Nephron (organoid): ENCODE results near the gene TCERG1L.

ENCODE experiments used
- H3K27ac Mint-ChIP-seq, 3 experiments: 2 replicates each; pipeline ENCODE4 v1.8.0; 2020; ENCODE audit warnings: mixed read lengths in 3 of 3, mild to moderate bottlenecking in 2 of 3, moderate library complexity in 1 of 3
- H3K27me3 Mint-ChIP-seq: 2 replicates; pipeline ENCODE4 v1.8.0; 2021; ENCODE audit warnings: low read depth, mild to moderate bottlenecking, moderate library complexity, mixed read lengths
- H3K36me3 Mint-ChIP-seq: 2 replicates; pipeline ENCODE4 v1.8.0; 2020; ENCODE audit warnings: low read depth, mixed read lengths
- H3K4me1 Mint-ChIP-seq: 2 replicates; pipeline ENCODE4 v1.8.0; 2020; ENCODE audit warnings: mixed read lengths
- H3K4me3 Mint-ChIP-seq, 3 experiments: 2 replicates each; pipeline ENCODE4 v1.8.0; 2020; ENCODE audit warnings: mild to moderate bottlenecking in 3 of 3, mixed read lengths in 3 of 3, moderate library complexity in 2 of 3
- H3K9me3 Mint-ChIP-seq: 2 replicates; pipeline ENCODE4 v1.8.0; 2020; ENCODE audit warnings: mixed read lengths
- TF ChIP-seq, protein P1 (sequence below), 3 experiments: fragments of 200-600 bp; sonication (generic); IDR thresholded peaks; one replicate each; pipeline ENCODE4 v1.5.0; 2021; ENCODE audit warnings: antibody characterized with exemption in 3 of 3; ENCODE audit not compliant: unreplicated experiment in 3 of 3

Gene TCERG1L

DNA sequence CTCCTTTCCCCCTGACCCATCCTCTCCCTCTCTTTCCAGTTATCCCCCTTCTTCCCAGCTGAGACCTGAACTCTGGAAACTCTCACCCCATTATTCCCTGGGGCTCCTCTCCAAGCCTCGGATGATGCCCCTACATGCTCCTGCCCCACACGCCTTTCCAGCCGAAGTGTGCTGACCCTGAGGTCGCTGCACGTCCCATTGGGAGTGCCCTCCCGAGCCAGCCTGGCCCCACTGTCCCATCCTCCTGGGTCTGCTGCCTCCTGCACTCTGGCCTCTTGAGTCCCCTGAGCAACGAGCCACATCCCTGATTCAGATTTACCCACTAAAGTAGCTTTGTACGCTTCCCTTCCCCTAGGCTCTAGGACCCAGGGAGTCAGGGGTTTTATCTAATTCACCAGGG, 87.4 kb downstream of the TCERG1L start:
- Mint-ChIP-seq H3K27me3 (peaks cover 32% of the 10 kb centered on the region), H3K9me3 (no peaks in the 10 kb centered on the region), H3K4me1 (peaks cover 5% of the 10 kb centered on the region), H3K36me3 (no peaks in the 10 kb centered on the region), H3K27ac (no peak overlapping the region), H3K4me3 (no peak overlapping the region)
- TF ChIP-seq, protein P1, sequence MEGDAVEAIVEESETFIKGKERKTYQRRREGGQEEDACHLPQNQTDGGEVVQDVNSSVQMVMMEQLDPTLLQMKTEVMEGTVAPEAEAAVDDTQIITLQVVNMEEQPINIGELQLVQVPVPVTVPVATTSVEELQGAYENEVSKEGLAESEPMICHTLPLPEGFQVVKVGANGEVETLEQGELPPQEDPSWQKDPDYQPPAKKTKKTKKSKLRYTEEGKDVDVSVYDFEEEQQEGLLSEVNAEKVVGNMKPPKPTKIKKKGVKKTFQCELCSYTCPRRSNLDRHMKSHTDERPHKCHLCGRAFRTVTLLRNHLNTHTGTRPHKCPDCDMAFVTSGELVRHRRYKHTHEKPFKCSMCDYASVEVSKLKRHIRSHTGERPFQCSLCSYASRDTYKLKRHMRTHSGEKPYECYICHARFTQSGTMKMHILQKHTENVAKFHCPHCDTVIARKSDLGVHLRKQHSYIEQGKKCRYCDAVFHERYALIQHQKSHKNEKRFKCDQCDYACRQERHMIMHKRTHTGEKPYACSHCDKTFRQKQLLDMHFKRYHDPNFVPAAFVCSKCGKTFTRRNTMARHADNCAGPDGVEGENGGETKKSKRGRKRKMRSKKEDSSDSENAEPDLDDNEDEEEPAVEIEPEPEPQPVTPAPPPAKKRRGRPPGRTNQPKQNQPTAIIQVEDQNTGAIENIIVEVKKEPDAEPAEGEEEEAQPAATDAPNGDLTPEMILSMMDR (IDR thresholded peaks at IDR 0.05; ENCODE audit: unreplicated experiment in 3 of 3): no peak

DNA sequence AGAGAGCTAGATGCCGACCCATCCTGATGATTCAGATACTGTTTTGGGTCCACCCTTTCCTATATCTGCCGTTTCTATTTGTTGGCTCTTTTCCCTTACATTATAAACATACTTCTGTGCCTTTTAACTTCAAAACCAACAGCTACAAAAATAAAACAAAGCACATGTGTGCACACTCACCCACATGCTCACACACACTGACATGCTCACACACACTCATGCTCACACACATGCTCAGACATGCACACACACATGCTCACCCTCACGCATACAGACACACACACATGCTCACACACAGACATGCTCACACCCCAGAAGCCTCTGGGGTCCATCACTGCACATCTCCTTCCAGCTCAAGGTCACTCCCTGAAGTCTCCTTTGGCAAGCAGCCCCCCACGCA, 88.1 kb downstream of the TCERG1L start:
- Mint-ChIP-seq H3K27ac (no peak overlapping the region), H3K4me3 (no peak overlapping the region)

DNA sequence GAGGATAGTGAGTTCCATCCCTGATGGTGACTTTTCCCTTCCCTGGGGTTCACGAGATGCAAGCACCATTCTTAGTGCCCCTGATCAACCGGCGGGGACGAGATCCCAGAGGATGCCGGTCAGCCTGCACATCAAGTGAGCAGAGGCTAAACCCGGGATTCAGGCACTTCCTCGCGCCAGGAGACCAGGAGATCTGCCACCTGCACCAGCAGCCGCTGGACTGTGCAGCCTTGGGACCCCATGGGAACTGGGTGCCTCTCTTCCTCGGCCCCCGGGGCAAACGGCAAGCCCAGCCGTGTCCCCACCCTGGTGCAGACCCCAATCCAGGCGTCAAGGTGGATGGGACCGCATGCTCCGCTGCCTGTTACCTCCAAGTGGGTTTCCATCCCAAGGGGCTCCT, 88.5 kb downstream of the TCERG1L start:
- Mint-ChIP-seq H3K4me1 (peaks cover 5% of the 10 kb centered on the region), H3K36me3 (no peaks in the 10 kb centered on the region), H3K9me3 (no peaks in the 10 kb centered on the region), H3K27ac (no peak overlapping the region), H3K27me3 (peaks cover 33% of the 10 kb centered on the region), H3K4me3 (no peak overlapping the region)
- TF ChIP-seq, protein P1 (IDR thresholded peaks at IDR 0.05; ENCODE audit: unreplicated experiment in 3 of 3): no peak

More for the DNA sequence above, 88.1 kb downstream of the TCERG1L start:
- Mint-ChIP-seq H3K9me3 (no peaks in the 10 kb centered on the region), H3K4me1 (peaks cover 5% of the 10 kb centered on the region), H3K27me3 (peaks cover 33% of the 10 kb centered on the region), H3K36me3 (no peaks in the 10 kb centered on the region)
- TF ChIP-seq, protein P1 (IDR thresholded peaks at IDR 0.05; ENCODE audit: unreplicated experiment in 3 of 3): no peak

DNA sequence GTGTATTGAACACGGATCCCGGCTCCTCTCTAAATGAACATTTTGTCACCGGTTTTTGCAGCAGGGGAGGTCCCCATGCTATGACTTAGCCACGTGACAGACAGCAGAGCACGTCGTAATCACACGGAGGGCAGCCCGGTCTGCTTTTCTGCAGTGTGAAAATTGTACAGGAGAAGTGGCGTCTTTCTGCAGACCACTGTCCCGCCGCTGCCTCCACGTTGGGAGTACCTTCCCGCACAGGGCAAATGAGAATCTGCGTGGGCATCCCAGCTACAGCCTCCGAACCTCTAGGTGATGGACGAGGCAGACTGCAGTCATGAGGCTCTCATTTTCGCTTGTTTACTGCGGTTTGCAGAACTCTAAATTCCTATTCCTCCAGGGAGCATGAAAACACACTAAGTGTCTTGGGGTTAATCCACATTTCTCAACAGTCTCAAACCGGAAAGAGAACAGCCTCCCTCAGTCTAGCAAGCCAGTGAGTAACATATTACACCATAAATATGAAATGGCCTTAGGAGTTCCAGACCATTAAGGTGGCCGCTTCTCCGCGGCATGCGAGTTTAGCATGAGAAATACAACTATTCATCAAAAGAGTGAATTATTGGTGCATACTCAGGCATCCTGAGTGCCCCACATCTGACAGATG, 89.8 kb downstream of the TCERG1L start:
- H3K27ac Mint-ChIP-seq: no peak overlapping the region
- H3K9me3 Mint-ChIP-seq: no peaks in the 10 kb centered on the region
- no peaks in the 10 kb centered on the region for H3K36me3 Mint-ChIP-seq
- TF ChIP-seq, protein P1 (IDR thresholded peaks at IDR 0.05; ENCODE audit: unreplicated experiment in 3 of 3): no peak
- peaks cover 5% of the 10 kb centered on the region for H3K4me1 Mint-ChIP-seq
- peaks cover 33% of the 10 kb centered on the region for H3K27me3 Mint-ChIP-seq
- no peak overlapping the region for H3K4me3 Mint-ChIP-seq

DNA sequence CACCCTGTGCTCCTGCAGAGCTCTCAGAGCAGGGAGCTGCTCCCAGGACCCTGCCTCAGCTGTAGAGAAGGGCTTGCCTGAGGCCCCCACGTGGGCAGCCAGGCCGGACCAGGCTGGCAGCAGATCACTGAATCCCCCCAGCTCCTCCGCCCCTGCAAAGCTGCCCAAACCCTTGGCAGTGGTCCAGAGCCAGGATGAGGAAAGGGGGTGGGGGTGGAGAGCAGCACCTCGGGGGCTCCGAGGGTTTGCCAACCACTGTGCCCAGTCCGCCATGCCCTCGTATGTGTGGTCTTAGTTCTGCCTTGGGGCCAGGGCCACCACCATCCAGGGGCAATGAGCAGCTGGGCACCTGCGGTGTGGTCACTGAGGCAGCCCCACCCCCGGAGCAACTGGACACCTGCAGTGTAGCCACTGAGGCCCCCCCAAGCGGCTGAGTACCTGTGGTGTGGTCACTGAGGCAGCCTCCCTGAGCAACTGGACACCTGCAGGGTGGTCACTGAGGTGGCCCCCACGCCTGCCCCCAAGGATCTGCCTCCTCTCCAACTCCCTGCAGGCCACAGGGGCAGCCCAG, 90.8 kb downstream of the TCERG1L start:
- no peaks in the 10 kb centered on the region for H3K9me3 Mint-ChIP-seq
- no peak overlapping the region for H3K27ac Mint-ChIP-seq
- TF ChIP-seq, protein P1 (IDR thresholded peaks at IDR 0.05; ENCODE audit: unreplicated experiment in 3 of 3): no peak
- H3K4me3 Mint-ChIP-seq: no peak overlapping the region
- peaks cover 28% of the 10 kb centered on the region for H3K27me3 Mint-ChIP-seq
- H3K4me1 Mint-ChIP-seq: peaks cover 5% of the 10 kb centered on the region
- H3K36me3 Mint-ChIP-seq: no peaks in the 10 kb centered on the region

DNA sequence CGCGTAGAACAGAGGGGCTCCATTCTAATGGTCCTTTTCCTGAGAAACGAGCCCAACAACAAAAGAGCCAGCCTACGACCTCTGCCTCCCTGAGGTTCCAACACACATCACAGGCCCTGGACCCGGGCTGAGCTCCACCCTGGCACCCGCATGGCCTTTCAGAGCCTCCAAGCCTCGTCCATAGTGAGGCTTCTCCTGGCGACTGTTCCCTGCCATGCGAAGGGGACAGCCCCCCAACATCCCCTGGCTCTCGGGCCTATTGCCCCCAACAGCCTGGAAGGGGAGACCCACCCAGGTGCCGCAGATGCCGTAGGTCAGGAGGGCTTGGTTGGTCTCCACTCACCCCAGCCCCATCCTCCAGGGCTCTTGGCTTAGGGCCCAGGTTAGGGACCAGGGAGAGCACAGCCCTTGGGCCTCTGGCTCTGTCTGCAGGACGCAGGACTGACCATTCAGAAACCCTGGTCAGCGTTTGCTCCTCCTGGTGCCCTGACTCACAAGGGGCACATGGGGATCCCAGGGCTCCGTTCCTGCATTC, 91.5 kb downstream of the TCERG1L start:
- TF ChIP-seq, protein P1 (IDR thresholded peaks at IDR 0.05; ENCODE audit: unreplicated experiment in 3 of 3): no peak
- peaks cover 24% of the 10 kb centered on the region for H3K27me3 Mint-ChIP-seq
- H3K36me3 Mint-ChIP-seq: no peaks in the 10 kb centered on the region
- peaks cover 5% of the 10 kb centered on the region for H3K4me1 Mint-ChIP-seq
- no peaks in the 10 kb centered on the region for H3K9me3 Mint-ChIP-seq
- H3K27ac Mint-ChIP-seq: no peak overlapping the region
- no peak overlapping the region for H3K4me3 Mint-ChIP-seq
